Pons (tissue), 1 donor: ENCODE data around the gene HIC1.

Source experiments
- DNase-seq: peaks from one replicate; pipeline ENCODE4 v3.0.0-alpha.2; 2016; ENCODE audit warnings: low spot score

Gene HIC1

GRCh38 chr17:2061441-2061958 is 6.6 kb downstream of the HIC1 start:
- no peak for DNase-seq

- DNase-seq, result no peak
These were observed 7.8 kb downstream of the HIC1 start for GRCh38 chr17:2062571-2063183.

- DNase-seq, result no peak
These were observed 8.6 kb downstream of the HIC1 start for GRCh38 chr17:2063261-2064146.

GRCh38 chr17:2064147-2064489 is 9.2 kb downstream of the HIC1 start:
- DNase-seq, result no peak

- no peak for DNase-seq
These were observed 9.6 kb downstream of the HIC1 start for GRCh38 chr17:2064520-2064971.

- no peak for DNase-seq
These were observed 10.3 kb downstream of the HIC1 start for GRCh38 chr17:2064980-2065785.

- no peak for DNase-seq
These were observed 11.1 kb downstream of the HIC1 start for GRCh38 chr17:2065949-2066400.

GRCh38 chr17:2067048-2067561 is 12.2 kb downstream of the HIC1 start:
- DNase-seq, result no peak

GRCh38 chr17:2067608-2068024 is 12.7 kb downstream of the HIC1 start:
- DNase-seq, result no peak

- no peak for DNase-seq
These were observed 13.2 kb downstream of the HIC1 start for GRCh38 chr17:2068031-2068518.

GRCh38 chr17:2068519-2069051 is 13.7 kb downstream of the HIC1 start:
- no peak for DNase-seq

GRCh38 chr17:2070241-2071023 is 15.5 kb downstream of the HIC1 start:
- DNase-seq, result no peak

GRCh38 chr17:2071024-2071385 is 16.1 kb downstream of the HIC1 start:
- DNase-seq, result no peak

GRCh38 chr17:2071455-2072281 is 16.8 kb downstream of the HIC1 start:
- no peak for DNase-seq

- no peak for DNase-seq
These were observed 20.0 kb downstream of the HIC1 start for GRCh38 chr17:2074919-2075318.

- no peak for DNase-seq
These were observed 20.6 kb downstream of the HIC1 start for GRCh38 chr17:2075336-2076086.

GRCh38 chr17:2076087-2076984 is 21.4 kb downstream of the HIC1 start:
- no peak for DNase-seq

- DNase-seq, result no peak
These were observed 22.1 kb downstream of the HIC1 start for GRCh38 chr17:2077040-2077439.
